ENCODE data around the gene LGALS7B. TPM values are rescaled to one million over a fixed set of nuclear protein-coding genes. Genes with fewer than 3 reads are reported as not detected.
"Not testable (repeated sequence)": the region's sequence is repeated elsewhere in the genome, so short reads cannot be mapped to it uniquely, and the experiment has no call there.

Gene LGALS7B
- total and polyA plus RNA-seq, 4 experiments from 2014 or later, result not detected

GRCh38 chr19:38805180-38805579 lies 16.2 kb downstream of the LGALS7B start:
- H3K36me3 ChIP-seq (ENCODE audit: insufficient read depth, low read length), result no peaks in the 10 kb centered on the region
- CTCF ChIA-PET (ENCODE audit: partially characterized antibody), result no interaction called here

GRCh38 chr19:38806371-38806770 lies 17.4 kb downstream of the LGALS7B start:
- Mint-ChIP-seq H3K27ac (no peak overlapping the region), H3K27me3 (no peaks in the 10 kb centered on the region), H3K9me3 (no peaks in the 10 kb centered on the region), H3K4me3 (no peak overlapping the region), H3K4me1 (peaks cover 4 to 8% (median 6%) of the 10 kb centered on the region in 4 donors), H3K36me3 (peaks cover 0 to 5% of the 10 kb centered on the region in 2 donors)
- DNase-seq, result no peak
- Histone ChIP-seq H3K27me3 (ENCODE audit: insufficient read depth, low read length) (no peaks in the 10 kb centered on the region), H3K9me3 (ENCODE audit: control insufficient read depth in 1 of 2, low read length in 2 of 2) (no peaks in the 10 kb centered on the region), H3K36me3 (ENCODE audit: insufficient read depth, low read length) (no peaks in the 10 kb centered on the region), H3K27ac (ENCODE audit: low read depth, low read length) (no peak overlapping the region), H3K4me3 (ENCODE audit: low read length in 2 of 2) (no peak overlapping the region), H3K4me1 (ENCODE audit: insufficient read depth, low read length) (peaks cover 6% of the 10 kb centered on the region)
- POLR2A ChIA-PET (ENCODE audit: partially characterized antibody), result no interaction called here
- intact Hi-C loops (cut with micrococcal nuclease), result no loop called here
- CTCF ChIA-PET (ENCODE audit: partially characterized antibody), result no interaction called here

More at GRCh38 chr19:38805180-38805579, 16.2 kb downstream of the LGALS7B start:
- peaks cover 6% of the 10 kb centered on the region for H3K4me1 ChIP-seq (ENCODE audit: insufficient read depth, low read length)
- H3K4me1 Mint-ChIP-seq, result peaks cover 4 to 8% (median 6%) of the 10 kb centered on the region in 4 donors
- DNase-seq, result no peak
- no peaks in the 10 kb centered on the region for H3K27me3 ChIP-seq (ENCODE audit: insufficient read depth, low read length)
- intact Hi-C loops (cut with micrococcal nuclease), result no loop called here
- H3K36me3 Mint-ChIP-seq, result peaks cover 0 to 5% of the 10 kb centered on the region in 2 donors
- H3K4me3 ChIP-seq (ENCODE audit: low read length in 2 of 2), result no peak overlapping the region
- H3K27ac Mint-ChIP-seq, result peak overlapping the region in 2 of 7 donors; percentile 64 to 81
- POLR2A ChIA-PET (ENCODE audit: partially characterized antibody), result no interaction called here
- no peaks in the 10 kb centered on the region for H3K9me3 ChIP-seq (ENCODE audit: control insufficient read depth in 1 of 2, low read length in 2 of 2)
- H3K27me3 Mint-ChIP-seq, result no peaks in the 10 kb centered on the region
- no peak overlapping the region for H3K27ac ChIP-seq (ENCODE audit: low read depth, low read length)
- no peaks in the 10 kb centered on the region for H3K9me3 Mint-ChIP-seq
- H3K4me3 Mint-ChIP-seq, result peak overlapping the region in 1 of 8 donors; percentile 29

GRCh38 chr19:38807374-38808098 lies 18.5 kb downstream of the LGALS7B start:
- peak overlapping the region in 1 of 7 donors; percentile 8 for H3K27ac Mint-ChIP-seq

GRCh38 chr19:38808741-38809140 lies 19.7 kb downstream of the LGALS7B start:
- Histone ChIP-seq H3K27ac (ENCODE audit: low read depth, low read length) (no peak overlapping the region), H3K4me1 (ENCODE audit: insufficient read depth, low read length) (peaks cover 6% of the 10 kb centered on the region), H3K4me3 (ENCODE audit: low read length in 2 of 2) (no peak overlapping the region), H3K36me3 (ENCODE audit: insufficient read depth, low read length) (no peaks in the 10 kb centered on the region), H3K27me3 (ENCODE audit: insufficient read depth, low read length) (no peaks in the 10 kb centered on the region), H3K9me3 (ENCODE audit: control insufficient read depth in 1 of 2, low read length in 2 of 2) (no peaks in the 10 kb centered on the region)
- POLR2A ChIA-PET (ENCODE audit: partially characterized antibody), result no interaction called here
- intact Hi-C loops (cut with micrococcal nuclease), result no loop called here
- CTCF ChIA-PET (ENCODE audit: partially characterized antibody), result interaction anchor here (0.7 kb wide), 1 partner anchor 15 kb away, joined by 3 read pairs; no protein-coding TSS in a partner anchor
- DNase-seq, result no peak
- Mint-ChIP-seq H3K36me3 (peaks cover 0 to 5% of the 10 kb centered on the region in 2 donors), H3K4me1 (peaks cover 4 to 8% (median 6%) of the 10 kb centered on the region in 4 donors), H3K9me3 (no peaks in the 10 kb centered on the region), H3K4me3 (no peak overlapping the region), H3K27ac (no peak overlapping the region), H3K27me3 (no peaks in the 10 kb centered on the region)

More at GRCh38 chr19:38807374-38808098, 18.5 kb downstream of the LGALS7B start:
- H3K27ac ChIP-seq (ENCODE audit: low read depth, low read length); DNase-seq; H3K27me3 ChIP-seq (ENCODE audit: insufficient read depth, low read length); H3K4me3 Mint-ChIP-seq; H3K4me1 ChIP-seq (ENCODE audit: insufficient read depth, low read length); CTCF ChIA-PET (ENCODE audit: partially characterized antibody); H3K36me3 Mint-ChIP-seq; H3K4me1 Mint-ChIP-seq; H3K36me3 ChIP-seq (ENCODE audit: insufficient read depth, low read length); H3K9me3 Mint-ChIP-seq; H3K27me3 Mint-ChIP-seq; H3K4me3 ChIP-seq (ENCODE audit: low read length in 2 of 2); H3K9me3 ChIP-seq (ENCODE audit: control insufficient read depth in 1 of 2, low read length in 2 of 2); POLR2A ChIA-PET (ENCODE audit: partially characterized antibody); intact Hi-C loops (cut with micrococcal nuclease): not testable (repeated sequence)

- Mint-ChIP-seq H3K4me3 (no peak overlapping the region), H3K36me3 (no peaks in the 10 kb centered on the region), H3K27ac (peak overlapping the region in 1 of 7 donors; percentile 29), H3K27me3 (no peaks in the 10 kb centered on the region), H3K4me1 (peaks cover 4 to 8% (median 6%) of the 10 kb centered on the region in 4 donors), H3K9me3 (no peaks in the 10 kb centered on the region)
- POLR2A ChIA-PET (ENCODE audit: partially characterized antibody), result no interaction called here
- intact Hi-C loops (cut with micrococcal nuclease), result no loop called here
- no peaks in the 10 kb centered on the region for H3K27me3 ChIP-seq (ENCODE audit: insufficient read depth, low read length)
- CTCF ChIA-PET (ENCODE audit: partially characterized antibody), result interaction anchor here (0.7 kb wide), 1 partner anchor 93 kb away, joined by 3 read pairs; no protein-coding TSS in a partner anchor
- H3K4me3 ChIP-seq (ENCODE audit: low read length in 2 of 2), result no peak overlapping the region
- no peak overlapping the region for H3K27ac ChIP-seq (ENCODE audit: low read depth, low read length)
- peaks cover 6% of the 10 kb centered on the region for H3K4me1 ChIP-seq (ENCODE audit: insufficient read depth, low read length)
- no peaks in the 10 kb centered on the region for H3K36me3 ChIP-seq (ENCODE audit: insufficient read depth, low read length)
- H3K9me3 ChIP-seq (ENCODE audit: control insufficient read depth in 1 of 2, low read length in 2 of 2), result no peaks in the 10 kb centered on the region
- no peak for DNase-seq
These were observed 20.7 kb downstream of the LGALS7B start for GRCh38 chr19:38809592-38810252.

GRCh38 chr19:38812009-38812840 lies 23.2 kb downstream of the LGALS7B start:
- H3K4me3 ChIP-seq (ENCODE audit: low read length in 2 of 2), result no peak overlapping the region
- intact Hi-C loops (cut with micrococcal nuclease), result no loop called here
- no peaks in the 10 kb centered on the region for H3K9me3 ChIP-seq (ENCODE audit: control insufficient read depth in 1 of 2, low read length in 2 of 2)
- Mint-ChIP-seq H3K27me3 (no peaks in the 10 kb centered on the region), H3K4me1 (peaks cover 0 to 2% (median under 1%) of the 10 kb centered on the region in 4 donors), H3K36me3 (peaks cover 13 to 19% of the 10 kb centered on the region in 2 donors), H3K9me3 (no peaks in the 10 kb centered on the region), H3K4me3 (no peak overlapping the region), H3K27ac (peak overlapping the region in 2 of 7 donors; percentile 37 to 41)
- H3K4me1 ChIP-seq (ENCODE audit: insufficient read depth, low read length), result no peaks in the 10 kb centered on the region
- no peak for DNase-seq
- CTCF ChIA-PET (ENCODE audit: partially characterized antibody), result interaction anchor here (0.7 to 1.1 kb wide), 2 partner anchors 30 to 76 kb away, joined by 3 read pairs; no protein-coding TSS in a partner anchor
- no peaks in the 10 kb centered on the region for H3K27me3 ChIP-seq (ENCODE audit: insufficient read depth, low read length)
- H3K27ac ChIP-seq (ENCODE audit: low read depth, low read length), result no peak overlapping the region
- peaks cover 20% of the 10 kb centered on the region for H3K36me3 ChIP-seq (ENCODE audit: insufficient read depth, low read length)
- POLR2A ChIA-PET (ENCODE audit: partially characterized antibody), result interaction anchor here (1.3 kb wide), 1 partner anchor 42 kb away, joined by 3 read pairs; no protein-coding TSS in a partner anchor

All from CD4-positive, alpha-beta memory T cell (primary cell).